Activated naive CD8-positive, alpha-beta T cell treated with anti-CD3 and anti-CD28 coated beads for 36 hours (primary cell): Measurements from ENCODE around the gene C5AR2. TPM values are rescaled to one million over a fixed set of nuclear protein-coding genes. Genes with fewer than 3 reads are reported as not detected.
"Not testable (repeated sequence)": the region's sequence is repeated elsewhere in the genome, so short reads cannot be mapped to it uniquely, and the experiment has no call there.

Experiments
- DNase-seq: peaks from one replicate; pipeline ENCODE4 v3.0.0; 2021
- H3K27ac Mint-ChIP-seq: one replicate; pipeline ENCODE4 v1.8.0; 2022; ENCODE audit warnings: mild to moderate bottlenecking, moderate library complexity, mixed read lengths
- H3K27me3 Mint-ChIP-seq: one replicate; pipeline ENCODE4 v1.8.0; 2022; ENCODE audit warnings: mild to moderate bottlenecking, mixed read lengths
- H3K36me3 Mint-ChIP-seq: one replicate; pipeline ENCODE4 v1.8.0; 2021; ENCODE audit warnings: mild to moderate bottlenecking, mixed read lengths
- H3K4me1 Mint-ChIP-seq: one replicate; pipeline ENCODE4 v1.8.0; 2021; ENCODE audit warnings: mixed read lengths
- H3K4me3 Mint-ChIP-seq: one replicate; pipeline ENCODE4 v1.8.0; 2022; ENCODE audit warnings: mild to moderate bottlenecking, moderate library complexity, mixed read lengths
- H3K9me3 Mint-ChIP-seq: one replicate; pipeline ENCODE4 v1.8.0; 2022; ENCODE audit warnings: mixed read lengths
- total RNA-seq, 2 experiments: library from RNA; stranded (reverse); gene quantifications; one replicate each; pipeline ENCODE4 v1.2.3, GENCODE V29; 2021

C5AR2 gene
- total RNA-seq, 2 experiments from 2014 or later: not detected

DNA sequence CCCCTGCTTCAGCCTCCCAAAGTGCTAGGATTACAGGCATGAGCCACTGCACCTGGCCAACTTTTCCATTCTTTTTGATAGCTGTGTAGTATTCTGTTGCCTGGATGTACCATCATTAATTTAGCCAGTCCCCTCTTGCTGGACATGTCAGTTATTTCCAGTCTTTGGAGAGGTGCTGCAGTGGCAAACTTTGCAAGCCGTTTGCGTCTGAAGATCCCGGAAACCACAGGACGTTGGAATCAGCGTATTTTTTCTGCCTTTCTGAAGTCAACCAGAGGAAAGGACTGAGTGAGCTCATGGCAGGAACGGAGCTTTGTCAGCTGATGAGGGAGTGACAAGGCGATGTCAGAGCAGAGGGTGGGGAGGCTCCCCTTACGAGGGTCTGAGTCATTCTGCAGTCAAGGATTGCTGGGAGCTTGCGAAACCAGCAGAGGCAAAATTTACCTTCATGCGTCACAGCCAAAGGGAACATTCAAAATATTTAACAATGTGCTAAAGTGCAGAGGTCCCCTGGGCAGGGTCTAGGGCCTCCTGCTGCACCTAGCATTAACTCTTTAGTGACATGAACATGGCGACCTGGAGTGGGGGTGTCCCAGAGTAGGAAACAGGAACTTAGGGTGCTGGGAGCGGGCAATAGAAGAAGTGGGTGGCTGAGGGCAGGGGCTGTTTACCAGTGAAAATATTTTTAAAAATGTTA, 16.7 kb upstream of the C5AR2 start:
- Mint-ChIP-seq H3K4me1 (peaks cover 6% of the 10 kb centered on the region), H3K9me3 (no peaks in the 10 kb centered on the region), H3K27ac (no peak overlapping the region), H3K4me3 (no peak overlapping the region), H3K36me3 (no peaks in the 10 kb centered on the region), H3K27me3 (peaks cover 47% of the 10 kb centered on the region)
- peak; percentile 28 for DNase-seq

DNA sequence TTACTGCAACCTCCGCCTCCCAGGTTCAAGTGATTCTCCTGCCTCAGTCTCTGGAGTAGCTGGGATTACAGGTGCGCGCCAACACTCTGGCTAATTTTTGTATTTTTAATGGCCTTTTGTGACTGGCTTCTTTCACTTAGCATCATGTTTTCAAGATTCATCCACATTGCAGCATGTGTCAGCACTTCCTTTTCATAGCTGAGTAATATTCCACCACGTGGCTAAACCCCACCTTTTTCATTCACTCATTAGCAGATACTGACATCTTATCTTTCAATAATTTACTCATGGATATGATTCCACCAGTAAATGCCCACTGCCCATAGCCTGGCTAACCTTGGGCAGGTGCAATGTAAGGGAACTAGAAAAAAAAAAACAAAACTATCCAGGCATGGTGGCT, 15.5 kb upstream of the C5AR2 start:
- no peak for DNase-seq
- no peak overlapping the region for H3K27ac Mint-ChIP-seq
- peaks cover 6% of the 10 kb centered on the region for H3K4me1 Mint-ChIP-seq
- H3K27me3 Mint-ChIP-seq: peaks cover 51% of the 10 kb centered on the region
- H3K9me3 Mint-ChIP-seq: no peaks in the 10 kb centered on the region
- H3K36me3 Mint-ChIP-seq: no peaks in the 10 kb centered on the region
- H3K4me3 Mint-ChIP-seq: no peak overlapping the region

DNA sequence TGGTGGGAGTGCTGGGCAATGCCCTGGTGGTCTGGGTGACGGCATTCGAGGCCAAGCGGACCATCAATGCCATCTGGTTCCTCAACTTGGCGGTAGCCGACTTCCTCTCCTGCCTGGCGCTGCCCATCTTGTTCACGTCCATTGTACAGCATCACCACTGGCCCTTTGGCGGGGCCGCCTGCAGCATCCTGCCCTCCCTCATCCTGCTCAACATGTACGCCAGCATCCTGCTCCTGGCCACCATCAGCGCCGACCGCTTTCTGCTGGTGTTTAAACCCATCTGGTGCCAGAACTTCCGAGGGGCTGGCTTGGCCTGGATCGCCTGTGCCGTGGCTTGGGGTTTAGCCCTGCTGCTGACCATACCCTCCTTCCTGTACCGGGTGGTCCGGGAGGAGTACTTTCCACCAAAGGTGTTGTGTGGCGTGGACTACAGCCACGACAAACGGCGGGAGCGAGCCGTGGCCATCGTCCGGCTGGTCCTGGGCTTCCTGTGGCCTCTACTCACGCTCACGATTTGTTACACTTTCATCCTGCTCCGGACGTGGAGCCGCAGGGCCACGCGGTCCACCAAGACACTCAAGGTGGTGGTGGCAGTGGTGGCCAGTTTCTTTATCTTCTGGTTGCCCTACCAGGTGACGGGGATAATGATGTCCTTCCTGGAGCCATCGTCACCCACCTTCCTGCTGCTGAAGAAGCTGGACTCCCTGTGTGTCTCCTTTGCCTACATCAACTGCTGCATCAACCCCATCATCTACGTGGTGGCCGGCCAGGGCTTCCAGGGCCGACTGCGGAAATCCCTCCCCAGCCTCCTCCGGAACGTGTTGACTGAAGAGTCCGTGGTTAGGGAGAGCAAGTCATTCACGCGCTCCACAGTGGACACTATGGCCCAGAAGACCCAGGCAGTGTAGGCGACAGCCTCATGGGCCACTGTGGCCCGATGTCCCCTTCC, 11.8 kb upstream of the C5AR2 start:
- H3K27ac Mint-ChIP-seq: no peak overlapping the region
- peaks cover 4% of the 10 kb centered on the region for H3K4me1 Mint-ChIP-seq
- peaks cover 59% of the 10 kb centered on the region for H3K27me3 Mint-ChIP-seq

DNA sequence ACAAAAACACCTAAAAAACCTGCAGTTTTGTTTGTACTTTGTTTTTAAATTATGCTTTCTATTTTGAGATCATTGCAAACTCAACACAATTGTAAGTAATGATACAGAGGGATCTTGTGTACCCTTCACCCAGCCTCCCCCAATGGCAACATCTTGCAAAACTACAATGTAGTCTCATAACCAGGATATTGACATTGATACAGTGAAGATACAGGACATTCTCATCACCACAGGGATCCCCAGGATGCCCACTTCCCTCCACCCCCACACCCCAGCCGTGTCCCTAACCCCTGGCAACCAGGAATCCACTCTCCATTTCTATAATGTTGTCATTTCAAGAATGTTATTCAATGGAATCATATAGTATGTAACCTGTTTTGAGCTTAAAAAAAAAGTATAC, 10.3 kb upstream of the C5AR2 start:
- H3K27ac Mint-ChIP-seq: no peak overlapping the region
- H3K36me3 Mint-ChIP-seq: no peaks in the 10 kb centered on the region
- no peak for DNase-seq
- H3K4me3 Mint-ChIP-seq: no peak overlapping the region
- no peaks in the 10 kb centered on the region for H3K9me3 Mint-ChIP-seq
- H3K27me3 Mint-ChIP-seq: peaks cover 51% of the 10 kb centered on the region
- no peaks in the 10 kb centered on the region for H3K4me1 Mint-ChIP-seq

More for the DNA sequence above, 11.8 kb upstream of the C5AR2 start:
- Mint-ChIP-seq H3K36me3 (no peaks in the 10 kb centered on the region), H3K9me3 (no peaks in the 10 kb centered on the region), H3K4me3 (no peak overlapping the region)
- no peak for DNase-seq

GRCh38 chr19:47322058-47322457, 9.9 kb upstream of the C5AR2 start:
- H3K9me3 Mint-ChIP-seq: no peaks in the 10 kb centered on the region
- no peak overlapping the region for H3K27ac Mint-ChIP-seq
- H3K36me3 Mint-ChIP-seq: no peaks in the 10 kb centered on the region
- H3K4me1 Mint-ChIP-seq: no peaks in the 10 kb centered on the region
- H3K27me3 Mint-ChIP-seq: peaks cover 47% of the 10 kb centered on the region
- no peak for DNase-seq
- H3K4me3 Mint-ChIP-seq: no peak overlapping the region

DNA sequence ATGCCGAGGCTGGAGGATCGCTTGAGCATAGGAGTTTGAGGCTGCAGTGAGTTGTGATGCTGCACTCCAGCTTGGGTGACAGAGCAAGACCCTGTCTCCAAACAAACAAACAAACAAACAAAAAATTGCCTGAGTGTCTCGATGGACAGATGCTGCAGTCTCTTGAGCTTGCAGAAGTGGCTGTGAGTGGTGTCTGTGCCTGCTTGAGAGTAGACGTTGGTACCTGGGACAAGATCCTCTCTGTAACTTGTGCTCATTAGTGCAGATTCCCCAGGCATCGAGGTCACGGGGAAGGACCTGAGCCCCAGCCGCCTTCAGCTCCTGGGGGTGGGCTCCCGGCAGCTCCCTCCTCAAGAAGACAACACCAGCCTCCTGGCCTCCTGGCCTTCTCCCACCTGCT, 8.6 kb upstream of the C5AR2 start:
- Mint-ChIP-seq H3K4me1 (no peaks in the 10 kb centered on the region), H3K4me3 (no peak overlapping the region), H3K9me3 (no peaks in the 10 kb centered on the region), H3K27ac (no peak overlapping the region), H3K36me3 (no peaks in the 10 kb centered on the region), H3K27me3 (peaks cover 47% of the 10 kb centered on the region)
- DNase-seq: no peak

DNA sequence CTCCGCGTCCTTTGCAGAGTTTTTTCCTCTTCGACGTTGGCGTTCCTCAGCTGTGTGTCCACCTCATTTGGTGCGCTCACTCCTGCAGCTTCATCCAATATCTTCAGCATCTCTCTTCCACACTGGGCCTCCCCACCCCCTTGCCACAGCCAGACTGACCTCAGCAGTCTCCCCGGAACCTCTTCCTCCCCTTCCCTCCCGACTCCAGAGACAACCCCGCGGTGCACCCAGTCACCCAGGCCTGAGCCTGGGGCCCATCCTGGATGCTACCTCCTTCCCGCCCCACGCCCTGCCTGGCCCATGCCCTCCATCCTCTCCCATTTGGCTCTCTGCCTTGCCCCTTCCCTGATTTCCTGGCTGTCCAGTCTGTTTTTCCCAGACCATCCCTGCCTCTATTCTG, 8.1 kb upstream of the C5AR2 start:
- no peaks in the 10 kb centered on the region for H3K36me3 Mint-ChIP-seq
- no peak overlapping the region for H3K4me3 Mint-ChIP-seq
- no peaks in the 10 kb centered on the region for H3K4me1 Mint-ChIP-seq
- peaks cover 48% of the 10 kb centered on the region for H3K27me3 Mint-ChIP-seq
- H3K27ac Mint-ChIP-seq: no peak overlapping the region
- no peak for DNase-seq
- H3K9me3 Mint-ChIP-seq: no peaks in the 10 kb centered on the region

DNA sequence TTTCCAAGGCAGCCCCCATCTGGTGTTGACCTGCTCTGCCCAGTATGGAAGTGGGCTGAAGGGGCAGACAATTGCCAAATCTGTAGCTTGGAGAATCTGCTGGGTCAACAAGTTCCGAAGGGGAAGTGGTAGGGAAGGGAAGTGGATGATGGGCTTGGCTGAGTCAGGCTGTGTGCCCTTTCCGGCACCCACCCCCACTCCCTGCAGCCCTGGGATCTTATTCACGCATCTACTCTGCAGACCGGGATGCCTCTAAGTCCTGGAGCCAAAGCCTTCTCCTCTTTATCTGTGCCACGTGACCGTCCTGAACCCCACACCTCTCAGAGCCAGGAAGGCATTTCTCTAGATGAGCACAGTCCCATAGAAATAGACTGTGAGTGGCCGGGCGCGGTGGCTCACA, 7.5 kb upstream of the C5AR2 start:
- H3K36me3 Mint-ChIP-seq: no peaks in the 10 kb centered on the region
- no peaks in the 10 kb centered on the region for H3K9me3 Mint-ChIP-seq
- H3K4me3 Mint-ChIP-seq: no peak overlapping the region
- H3K27ac Mint-ChIP-seq: no peak overlapping the region
- no peak for DNase-seq
- no peaks in the 10 kb centered on the region for H3K4me1 Mint-ChIP-seq
- peaks cover 41% of the 10 kb centered on the region for H3K27me3 Mint-ChIP-seq

- H3K36me3 Mint-ChIP-seq: no peaks in the 10 kb centered on the region
These were observed 1.5 kb upstream of the C5AR2 start for GRCh38 chr19:47330466-47330869.

GRCh38 chr19:47331490-47331889, 485 bp upstream of the C5AR2 start:
- H3K9me3 Mint-ChIP-seq: no peaks in the 10 kb centered on the region
- no peak overlapping the region for H3K27ac Mint-ChIP-seq
- DNase-seq: no peak
- H3K36me3 Mint-ChIP-seq: no peaks in the 10 kb centered on the region
- H3K27me3 Mint-ChIP-seq: peaks cover 3% of the 10 kb centered on the region
- H3K4me1 Mint-ChIP-seq: no peaks in the 10 kb centered on the region
- H3K4me3 Mint-ChIP-seq: no peak overlapping the region

More at GRCh38 chr19:47330466-47330869, 1.5 kb upstream of the C5AR2 start:
- no peak for DNase-seq
- Mint-ChIP-seq H3K27me3 (peaks cover 7% of the 10 kb centered on the region), H3K4me1 (no peaks in the 10 kb centered on the region), H3K27ac (no peak overlapping the region), H3K9me3 (no peaks in the 10 kb centered on the region), H3K4me3 (no peak overlapping the region)

GRCh38 chr19:47336765-47337718, 5.1 kb downstream of the C5AR2 start:
- H3K4me1 Mint-ChIP-seq, H3K9me3 Mint-ChIP-seq, H3K27me3 Mint-ChIP-seq, H3K27ac Mint-ChIP-seq, DNase-seq, H3K4me3 Mint-ChIP-seq, H3K36me3 Mint-ChIP-seq: not testable (repeated sequence)

DNA sequence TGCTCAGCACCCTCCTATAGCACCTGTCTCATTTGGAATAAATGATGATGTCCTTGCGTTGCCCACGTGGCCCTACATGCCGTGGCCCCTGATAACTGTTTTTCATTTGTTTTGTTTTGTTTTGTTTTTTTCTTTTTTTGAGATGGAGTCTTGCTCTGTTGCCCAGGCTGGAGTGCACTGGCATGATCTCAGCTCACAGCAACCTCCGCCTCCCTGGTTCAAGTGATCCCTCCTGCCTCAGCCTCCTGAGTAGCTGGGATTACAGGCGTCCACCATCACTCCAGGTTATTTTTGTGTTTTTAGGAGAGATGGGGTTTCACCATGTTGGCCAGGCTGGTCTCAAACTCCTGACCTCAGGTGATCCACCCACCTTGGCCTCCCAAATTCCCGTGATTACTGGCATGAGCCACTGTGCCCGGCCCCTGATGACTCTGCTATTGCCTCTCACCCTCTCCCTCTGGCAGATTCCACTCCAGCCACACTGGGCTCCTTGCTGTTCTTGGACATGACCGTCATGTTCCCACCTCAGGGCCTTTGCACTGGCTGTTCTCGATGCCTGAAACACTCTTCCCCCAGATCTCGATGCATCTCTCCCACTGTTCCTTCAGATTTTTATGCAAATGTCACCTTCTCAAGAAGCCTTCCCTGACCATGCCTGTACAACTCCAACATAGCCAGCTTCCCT, 7.4 kb downstream of the C5AR2 start:
- Mint-ChIP-seq H3K4me3 (no peak overlapping the region), H3K36me3 (no peaks in the 10 kb centered on the region), H3K27me3 (peaks cover 3% of the 10 kb centered on the region), H3K4me1 (peaks cover 3% of the 10 kb centered on the region), H3K27ac (no peak overlapping the region), H3K9me3 (no peaks in the 10 kb centered on the region)
- no peak for DNase-seq

- no peak overlapping the region for H3K27ac Mint-ChIP-seq
- H3K27me3 Mint-ChIP-seq: peaks cover 3% of the 10 kb centered on the region
- H3K4me3 Mint-ChIP-seq: no peak overlapping the region
- DNase-seq: no peak
- no peaks in the 10 kb centered on the region for H3K9me3 Mint-ChIP-seq
- H3K4me1 Mint-ChIP-seq: peaks cover 3% of the 10 kb centered on the region
- no peaks in the 10 kb centered on the region for H3K36me3 Mint-ChIP-seq
These were observed 8.7 kb downstream of the C5AR2 start for GRCh38 chr19:47340477-47341208.

- Mint-ChIP-seq H3K9me3 (no peaks in the 10 kb centered on the region), H3K27me3 (peaks cover 6% of the 10 kb centered on the region), H3K4me3 (no peak overlapping the region), H3K36me3 (no peaks in the 10 kb centered on the region), H3K4me1 (peaks cover under 1% of the 10 kb centered on the region), H3K27ac (no peak overlapping the region)
- no peak for DNase-seq
These were observed 9.8 kb downstream of the C5AR2 start for GRCh38 chr19:47341734-47342133.
